DOHH2 (cell line): Measurements from ENCODE around the gene AKAP13.

Experiments
- EZH2phosphoT487 ChIP-seq: fragments of 200-600 bp; sonication (generic); IDR thresholded peaks from 2 replicates; pipeline ENCODE4 v1.6.1; 2017; ENCODE audit warnings: borderline replicate concordance, mild to moderate bottlenecking, antibody characterized with exemption, low read length, moderate library complexity, mixed read lengths
- TF ChIP-seq, protein P1 (sequence below): fragments of 200-600 bp; sonication (generic); IDR thresholded peaks from one replicate; pipeline ENCODE4 v1.5.1; 2014; ENCODE audit warnings: antibody characterized with exemption, mild to moderate bottlenecking, low read depth, low read length; ENCODE audit not compliant: poor library complexity, severe bottlenecking

DNA sequence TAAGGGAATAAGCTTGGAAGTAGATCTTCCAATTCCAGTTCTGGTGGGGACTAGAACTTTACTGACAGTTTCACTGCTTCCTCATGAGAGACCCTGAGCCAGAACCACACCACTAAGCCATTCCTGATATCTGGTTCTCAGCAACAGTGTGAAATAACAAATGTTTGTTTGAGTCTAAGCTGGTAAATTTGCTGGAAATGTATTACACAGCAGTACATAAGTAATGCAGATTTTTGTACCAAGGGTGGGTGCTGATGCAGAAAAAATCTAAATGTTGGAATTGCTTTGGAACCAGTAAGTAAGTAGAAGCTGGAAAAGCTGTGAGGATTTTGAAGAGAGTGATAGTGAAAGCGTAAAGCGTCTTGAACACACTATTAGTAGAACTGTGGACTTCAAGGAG lies 14.4 kb upstream of the AKAP13 start:
- TF ChIP-seq, protein P1, sequence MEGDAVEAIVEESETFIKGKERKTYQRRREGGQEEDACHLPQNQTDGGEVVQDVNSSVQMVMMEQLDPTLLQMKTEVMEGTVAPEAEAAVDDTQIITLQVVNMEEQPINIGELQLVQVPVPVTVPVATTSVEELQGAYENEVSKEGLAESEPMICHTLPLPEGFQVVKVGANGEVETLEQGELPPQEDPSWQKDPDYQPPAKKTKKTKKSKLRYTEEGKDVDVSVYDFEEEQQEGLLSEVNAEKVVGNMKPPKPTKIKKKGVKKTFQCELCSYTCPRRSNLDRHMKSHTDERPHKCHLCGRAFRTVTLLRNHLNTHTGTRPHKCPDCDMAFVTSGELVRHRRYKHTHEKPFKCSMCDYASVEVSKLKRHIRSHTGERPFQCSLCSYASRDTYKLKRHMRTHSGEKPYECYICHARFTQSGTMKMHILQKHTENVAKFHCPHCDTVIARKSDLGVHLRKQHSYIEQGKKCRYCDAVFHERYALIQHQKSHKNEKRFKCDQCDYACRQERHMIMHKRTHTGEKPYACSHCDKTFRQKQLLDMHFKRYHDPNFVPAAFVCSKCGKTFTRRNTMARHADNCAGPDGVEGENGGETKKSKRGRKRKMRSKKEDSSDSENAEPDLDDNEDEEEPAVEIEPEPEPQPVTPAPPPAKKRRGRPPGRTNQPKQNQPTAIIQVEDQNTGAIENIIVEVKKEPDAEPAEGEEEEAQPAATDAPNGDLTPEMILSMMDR, result no peak
- no peak for TF ChIP-seq EZH2phosphoT487
